Measurements from ENCODE around the gene FBXL13.
"Not testable (repeated sequence)": the region's sequence is repeated elsewhere in the genome, so short reads cannot be mapped to it uniquely, and the experiment has no call there.

FBXL13 gene

GRCh38 chr7:103080923-103081322 is 6.3 kb upstream of the FBXL13 start:
- no peak for TF ChIP-seq CTCF (conservative IDR thresholded peaks at IDR 0.05; ENCODE audit: low read length)
- no peak for DNase-seq (ENCODE audit: low read depth)
- H3K4me3 ChIP-seq (ENCODE audit: low read length), result no peak overlapping the region

GRCh38 chr7:103079836-103080235 is 5.2 kb upstream of the FBXL13 start:
- DNase-seq (ENCODE audit: low read depth), result no peak
- TF ChIP-seq CTCF (conservative IDR thresholded peaks at IDR 0.05; ENCODE audit: low read length), result no peak
- H3K4me3 ChIP-seq (ENCODE audit: low read length), result no peak overlapping the region

GRCh38 chr7:103078226-103078625 is 3.6 kb upstream of the FBXL13 start:
- not testable (repeated sequence) for DNase-seq (ENCODE audit: low read depth); H3K4me3 ChIP-seq (ENCODE audit: low read length)

GRCh38 chr7:103077318-103077717 is 2.7 kb upstream of the FBXL13 start:
- TF ChIP-seq CTCF (conservative IDR thresholded peaks at IDR 0.05; ENCODE audit: low read length), result no peak
- no peak for DNase-seq (ENCODE audit: low read depth)
- H3K4me3 ChIP-seq (ENCODE audit: low read length), result no peak overlapping the region

GRCh38 chr7:103076764-103077163 is 2.2 kb upstream of the FBXL13 start:
- no peak for DNase-seq (ENCODE audit: low read depth)
- no peak for TF ChIP-seq CTCF (conservative IDR thresholded peaks at IDR 0.05; ENCODE audit: low read length)
- H3K4me3 ChIP-seq (ENCODE audit: low read length), result no peak overlapping the region

- no peak for TF ChIP-seq CTCF (conservative IDR thresholded peaks at IDR 0.05; ENCODE audit: low read length)
- DNase-seq (ENCODE audit: low read depth), result peak; percentile 46
- H3K4me3 ChIP-seq (ENCODE audit: low read length), result peak overlapping the region; percentile 96
These were observed 832 bp upstream of the FBXL13 start for GRCh38 chr7:103075337-103075918.

- no peak for TF ChIP-seq CTCF (conservative IDR thresholded peaks at IDR 0.05; ENCODE audit: low read length)
- DNase-seq (ENCODE audit: low read depth), result peak; percentile 10
- H3K4me3 ChIP-seq (ENCODE audit: low read length), result peak overlapping the region; percentile 96
These were observed 542 bp downstream of the FBXL13 start for GRCh38 chr7:103073989-103074518.
